Endometrium (tissue), 2 donors: Measurements from ENCODE around the gene KCNJ18.
"Not testable (repeated sequence)": the region's sequence is repeated elsewhere in the genome, so short reads cannot be mapped to it uniquely, and the experiment has no call there.

Source experiments
- FAIRE-seq: peaks from 2 replicates; lab custom pipeline; 2012; peaks lifted over from hg19 to GRCh38; lab: Jason Lieb, UNC
- donor health status: control.
- donor health status: control.

KCNJ18 gene

GRCh38 chr17:21702940-21703640 is 10.8 kb downstream of the KCNJ18 start:
- FAIRE-seq = not testable (repeated sequence)

DNA sequence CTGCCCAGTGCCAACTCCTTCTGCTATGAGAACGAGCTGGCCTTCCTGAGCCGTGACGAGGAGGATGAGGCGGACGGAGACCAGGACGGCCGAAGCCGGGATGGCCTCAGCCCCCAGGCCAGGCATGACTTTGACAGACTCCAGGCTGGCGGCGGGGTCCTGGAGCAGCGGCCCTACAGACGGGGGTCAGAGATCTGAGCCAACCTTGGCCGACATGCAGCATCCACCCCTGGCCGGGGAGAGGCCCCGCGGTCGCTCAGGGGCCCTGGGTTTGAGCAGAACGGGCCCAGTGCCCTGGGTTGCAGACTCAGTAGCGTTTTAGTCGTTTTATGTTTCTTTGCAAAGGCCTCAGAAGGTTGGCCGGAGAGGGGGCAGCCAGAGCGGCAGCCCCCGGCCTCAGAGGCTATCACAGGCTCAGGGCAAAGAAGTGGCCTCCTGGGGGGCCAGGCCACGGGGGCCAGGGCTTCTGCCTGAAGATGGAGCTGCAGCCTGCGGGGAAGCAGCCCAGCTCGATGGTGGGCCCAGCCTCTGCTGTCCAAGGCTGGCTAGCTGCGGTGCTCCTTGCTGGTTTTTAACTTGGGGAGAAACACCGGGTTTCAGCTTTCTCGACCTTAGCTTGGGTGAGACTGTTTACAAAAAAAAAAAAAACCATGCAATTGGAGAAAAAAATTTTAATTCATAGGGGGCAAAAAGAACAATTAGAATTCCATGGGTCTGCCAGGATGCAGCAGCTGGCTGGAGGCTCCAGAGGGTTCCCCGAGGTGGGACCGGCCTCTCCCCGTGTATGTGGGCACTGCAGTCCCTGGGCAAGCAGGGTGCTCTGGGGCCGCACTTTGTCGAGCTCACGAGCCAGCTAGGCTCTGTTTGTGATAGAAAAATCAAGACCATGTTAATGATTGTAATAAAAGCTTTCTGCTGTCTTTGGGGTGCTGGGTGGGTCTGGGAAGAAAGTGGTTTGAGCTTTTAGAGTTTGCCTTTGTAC is 11.9 kb downstream of the KCNJ18 start:
- not testable (repeated sequence) for FAIRE-seq

DNA sequence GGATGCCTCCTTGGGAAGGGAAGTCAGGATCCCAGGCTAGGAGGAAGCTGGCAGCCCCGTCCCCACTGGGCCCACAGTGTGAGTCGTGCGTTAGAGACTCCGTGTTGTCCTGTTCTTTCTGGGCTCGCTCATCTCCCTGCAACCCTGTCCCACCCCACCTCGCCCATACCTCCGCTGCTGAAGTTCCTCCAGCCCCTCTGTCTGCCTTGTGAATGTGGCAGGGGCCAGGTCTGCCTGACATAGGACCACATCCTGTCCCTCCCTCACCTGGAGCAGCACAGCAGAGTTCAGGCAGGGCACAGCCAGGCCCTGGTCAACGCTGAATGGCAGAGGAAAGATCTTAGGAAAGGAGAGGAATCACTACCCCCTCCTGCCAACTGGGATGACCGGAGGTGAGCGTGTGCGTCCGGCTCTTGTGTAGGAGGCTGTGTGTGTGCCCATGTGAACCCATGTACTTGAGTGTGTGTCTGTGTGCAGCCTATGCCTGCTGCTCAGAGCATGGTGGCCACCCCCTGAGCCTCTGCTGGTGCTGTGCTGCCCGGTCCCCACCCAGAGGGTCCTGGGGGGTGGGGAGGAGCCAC is 12.8 kb downstream of the KCNJ18 start:
- FAIRE-seq = no peak

DNA sequence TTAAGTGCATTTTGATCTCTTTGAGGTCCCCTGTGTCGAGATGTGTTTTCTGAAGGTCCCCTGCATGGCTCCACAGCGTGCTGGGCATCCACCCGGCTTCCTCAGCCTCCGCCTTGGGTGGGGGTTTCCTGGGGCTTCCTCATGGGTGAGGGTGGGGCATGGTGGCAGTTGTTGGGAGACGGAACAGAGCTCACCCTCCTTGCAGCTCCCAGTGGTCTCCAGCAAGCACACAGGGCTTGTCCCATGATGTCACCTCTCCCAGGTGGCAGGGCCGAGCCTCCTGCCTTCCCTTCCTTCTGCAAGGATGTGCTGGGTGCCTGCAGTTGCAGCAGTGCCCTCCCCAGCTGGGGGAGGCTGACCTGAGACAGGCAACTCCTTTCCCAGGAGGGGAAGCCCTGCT is 13.4 kb downstream of the KCNJ18 start:
- FAIRE-seq = not testable (repeated sequence)

GRCh38 chr17:21706546-21706945 is 14.2 kb downstream of the KCNJ18 start:
- not testable (repeated sequence) for FAIRE-seq

GRCh38 chr17:21707131-21707530 is 14.8 kb downstream of the KCNJ18 start:
- not testable (repeated sequence) for FAIRE-seq

DNA sequence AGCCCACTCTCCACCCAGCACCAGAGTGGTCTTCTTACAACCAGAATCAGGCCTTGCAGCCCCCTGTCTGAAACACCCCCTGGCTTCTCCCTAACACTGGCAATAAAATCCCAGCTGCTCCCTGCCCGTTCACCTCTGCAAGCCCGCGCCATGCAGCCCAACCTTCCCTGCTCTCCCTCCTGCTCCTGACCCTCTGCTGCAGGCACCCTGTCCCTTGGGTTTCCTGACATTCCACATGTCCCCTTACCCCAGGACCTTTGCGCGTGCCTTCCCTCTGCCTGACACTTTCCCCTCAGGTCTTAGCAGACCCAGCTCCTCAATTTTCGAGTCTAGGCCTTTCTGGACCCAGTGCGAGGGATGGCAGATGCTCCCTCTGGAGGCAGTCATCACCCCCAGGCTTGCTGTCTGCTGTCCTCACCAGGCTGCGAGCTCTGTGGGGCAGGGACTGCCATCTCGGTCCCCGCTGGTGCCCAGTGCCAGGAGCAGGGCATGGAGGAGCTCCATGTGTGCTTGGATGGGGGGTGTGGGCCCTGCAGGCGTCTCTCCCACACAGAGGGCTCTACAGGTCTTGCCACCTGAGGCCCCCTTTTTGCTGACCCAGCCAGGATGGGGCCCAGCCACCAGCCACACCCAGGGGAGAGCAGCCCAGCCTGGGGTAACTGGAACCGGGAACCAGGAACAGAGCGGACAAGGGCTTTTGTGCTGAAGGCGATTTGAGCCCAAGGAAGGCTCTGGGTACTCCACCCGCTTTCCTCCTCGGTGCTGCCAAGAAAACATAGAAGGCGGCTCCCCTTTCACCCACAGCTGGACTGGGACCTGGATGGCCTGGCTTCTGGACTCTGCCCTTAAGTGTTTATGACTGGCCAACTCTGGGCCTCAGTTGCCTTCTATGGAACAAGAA is 15.6 kb downstream of the KCNJ18 start:
- not testable (repeated sequence) for FAIRE-seq

DNA sequence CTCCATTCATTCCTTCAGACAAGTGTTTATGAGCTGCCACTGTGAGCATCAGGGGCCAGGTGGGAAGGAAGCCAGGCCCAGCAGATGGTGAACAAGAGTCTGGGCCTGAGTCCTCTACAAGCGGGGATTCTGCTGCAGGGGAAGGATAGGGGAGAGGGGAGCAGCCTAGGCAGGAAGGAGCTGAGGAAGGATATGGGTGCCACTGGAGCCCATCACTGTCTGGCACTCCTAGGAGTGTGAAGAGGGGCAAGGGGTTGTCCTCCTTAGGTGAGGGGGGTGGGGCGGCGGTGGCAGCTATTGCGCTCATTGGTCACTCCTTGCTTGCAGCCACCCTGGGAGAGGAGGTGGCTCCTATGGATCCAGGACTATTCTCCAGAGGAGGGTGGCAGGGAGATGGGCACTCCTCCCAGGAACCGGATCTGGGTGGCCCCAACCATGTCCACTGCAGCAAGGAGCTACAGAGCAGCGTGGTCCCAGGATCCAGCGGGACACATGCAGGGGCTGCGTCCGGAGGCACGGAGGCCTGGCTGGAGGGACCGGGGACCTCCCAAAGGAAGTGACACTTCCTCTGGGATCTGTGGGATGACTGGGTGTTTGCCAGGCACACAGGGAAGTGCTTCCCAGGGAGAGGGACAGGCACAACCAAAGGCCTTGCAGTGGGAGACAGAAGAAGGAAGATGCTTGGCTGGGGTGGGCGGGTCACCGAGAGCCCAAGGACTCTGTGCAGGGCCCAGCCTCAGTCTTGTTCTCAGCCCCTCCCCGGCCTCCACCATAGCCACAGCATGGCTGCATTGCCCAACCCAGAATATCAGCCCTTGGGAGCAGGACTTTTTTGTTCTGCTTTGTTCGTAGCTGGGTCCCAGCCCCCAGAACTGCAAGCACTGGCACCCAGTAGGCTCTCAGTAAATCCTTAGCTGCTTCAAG is 16.6 kb downstream of the KCNJ18 start:
- FAIRE-seq = not testable (repeated sequence)

DNA sequence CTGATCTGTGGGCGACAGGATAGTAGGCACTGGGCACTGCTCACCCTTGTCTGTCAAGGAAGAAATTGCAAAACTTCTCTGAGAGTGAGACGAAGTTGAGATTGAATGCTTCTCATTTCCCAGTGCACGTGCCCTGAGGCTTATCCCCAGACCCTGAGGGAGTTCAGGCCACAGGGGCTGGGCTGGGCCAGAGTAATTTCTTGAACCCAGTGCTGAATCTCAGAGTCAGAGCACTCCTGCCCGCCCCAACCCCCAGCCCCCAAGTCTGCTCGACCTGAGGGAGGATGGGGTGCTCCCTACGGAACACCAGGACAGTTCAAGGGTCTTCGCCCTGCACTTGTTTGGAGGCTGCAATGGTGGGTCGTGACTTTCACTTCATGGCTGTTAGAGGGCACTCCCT is 17.7 kb downstream of the KCNJ18 start:
- FAIRE-seq = not testable (repeated sequence)

GRCh38 chr17:21710486-21710885 is 18.2 kb downstream of the KCNJ18 start:
- not testable (repeated sequence) for FAIRE-seq

GRCh38 chr17:21711182-21711581 is 18.9 kb downstream of the KCNJ18 start:
- FAIRE-seq = no peak

- FAIRE-seq = not testable (repeated sequence)
Measured at GRCh38 chr17:21713020-21713419, 20.7 kb downstream of the KCNJ18 start.

DNA sequence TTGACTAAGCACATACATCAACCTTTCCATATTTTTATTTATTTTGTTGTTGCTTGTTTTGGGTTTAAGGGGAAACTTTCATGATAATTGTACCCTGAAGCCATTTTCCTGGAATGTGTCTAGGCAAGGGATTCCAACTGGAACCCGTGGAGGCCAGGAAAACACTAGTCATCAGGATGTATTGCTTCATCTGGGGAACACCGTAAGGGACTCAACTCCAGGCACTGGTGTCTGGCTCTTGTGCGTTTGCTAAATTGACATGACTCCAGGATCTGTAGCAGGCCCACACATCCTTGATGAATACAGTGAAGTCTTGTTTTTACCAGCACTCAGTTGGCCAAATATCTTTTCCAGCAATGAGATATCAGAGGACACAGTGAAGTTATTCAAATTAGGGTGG is 21.3 kb downstream of the KCNJ18 start:
- FAIRE-seq = not testable (repeated sequence)

DNA sequence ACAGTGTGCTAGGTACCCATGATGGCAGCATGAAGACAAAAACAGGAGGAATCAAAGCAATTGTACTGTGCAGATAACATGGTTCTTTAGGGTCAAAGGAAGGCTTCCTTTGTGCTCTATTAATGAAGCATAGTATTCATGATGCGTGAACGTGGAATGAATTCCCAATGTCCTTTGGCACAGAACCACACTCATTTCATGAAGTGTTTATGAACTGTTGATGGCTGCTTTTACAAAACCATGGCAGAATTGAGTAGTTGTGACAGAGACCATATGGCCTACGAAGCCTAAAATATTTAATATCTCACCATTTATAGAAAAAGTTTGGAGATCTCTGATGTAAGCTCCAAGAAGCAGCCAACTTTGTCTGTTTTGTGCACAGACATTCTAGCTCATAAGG is 22.4 kb downstream of the KCNJ18 start:
- FAIRE-seq = not testable (repeated sequence)

GRCh38 chr17:21715877-21716276 is 23.6 kb downstream of the KCNJ18 start:
- FAIRE-seq = not testable (repeated sequence)

DNA sequence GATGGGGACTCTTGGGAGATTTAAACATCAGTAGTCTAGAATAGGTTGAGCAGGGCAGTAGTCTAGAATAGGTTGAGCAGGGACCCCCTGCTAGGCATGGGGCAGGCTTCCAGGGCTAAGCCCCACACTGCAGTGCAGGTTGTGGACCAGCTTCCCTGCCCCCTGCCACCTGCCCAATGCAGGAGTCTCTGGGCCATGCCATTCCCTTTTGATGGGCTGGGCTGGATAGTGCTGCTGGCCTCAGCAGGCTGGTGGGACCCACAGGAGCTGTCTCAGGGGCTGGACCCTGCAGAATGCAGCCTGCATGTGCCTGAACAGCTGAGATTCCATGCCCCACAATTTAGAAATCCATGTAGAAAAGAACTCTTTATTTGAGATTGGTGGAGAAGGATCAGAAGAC is 26.6 kb downstream of the KCNJ18 start:
- FAIRE-seq = not testable (repeated sequence)

- not testable (repeated sequence) for FAIRE-seq
Measured at GRCh38 chr17:21719511-21720226, 27.3 kb downstream of the KCNJ18 start.

GRCh38 chr17:21720566-21720965 is 28.2 kb downstream of the KCNJ18 start:
- FAIRE-seq = not testable (repeated sequence)

DNA sequence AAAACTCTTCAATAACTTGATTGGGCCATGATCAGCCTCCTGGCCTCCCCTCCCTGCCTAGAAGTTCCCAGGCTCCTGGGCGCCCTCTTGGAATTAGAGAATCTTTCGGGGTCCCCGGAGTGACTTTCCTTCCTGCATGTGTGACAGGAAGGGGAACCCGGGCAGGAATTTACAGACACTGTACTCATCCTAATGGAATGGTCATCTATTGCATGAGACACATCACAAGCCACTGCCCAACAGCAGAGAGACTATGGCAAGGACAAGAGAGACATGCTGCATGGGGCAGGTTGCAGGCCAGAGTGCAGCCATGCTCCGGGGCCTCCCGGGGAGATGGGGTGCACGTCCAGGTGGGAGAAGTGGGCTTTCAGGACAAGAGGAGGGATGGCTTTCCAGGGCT is 29.9 kb downstream of the KCNJ18 start:
- not testable (repeated sequence) for FAIRE-seq
